ENCODE measurements around the gene IST1.

DNA sequence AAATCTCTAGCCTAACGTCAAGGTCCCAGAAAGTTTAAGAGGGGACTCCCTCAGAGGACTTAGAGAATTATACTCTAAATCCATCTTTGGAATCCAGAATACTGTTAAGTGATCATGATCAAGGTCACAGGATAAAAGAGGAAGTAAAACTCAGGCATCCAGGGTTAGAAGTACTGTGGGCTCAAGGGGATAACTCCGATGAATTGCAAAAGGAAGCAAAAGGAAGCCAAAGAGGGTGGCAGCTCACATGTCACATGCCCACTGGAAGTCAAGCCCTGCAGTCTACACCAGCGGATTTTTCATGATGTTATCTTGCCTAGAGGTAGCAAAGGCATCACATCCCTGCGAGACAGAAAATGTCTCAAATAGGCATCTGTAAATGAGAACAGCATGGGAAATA, 15.2 kb upstream of the IST1 start:
- TF ChIP-seq, protein P1, sequence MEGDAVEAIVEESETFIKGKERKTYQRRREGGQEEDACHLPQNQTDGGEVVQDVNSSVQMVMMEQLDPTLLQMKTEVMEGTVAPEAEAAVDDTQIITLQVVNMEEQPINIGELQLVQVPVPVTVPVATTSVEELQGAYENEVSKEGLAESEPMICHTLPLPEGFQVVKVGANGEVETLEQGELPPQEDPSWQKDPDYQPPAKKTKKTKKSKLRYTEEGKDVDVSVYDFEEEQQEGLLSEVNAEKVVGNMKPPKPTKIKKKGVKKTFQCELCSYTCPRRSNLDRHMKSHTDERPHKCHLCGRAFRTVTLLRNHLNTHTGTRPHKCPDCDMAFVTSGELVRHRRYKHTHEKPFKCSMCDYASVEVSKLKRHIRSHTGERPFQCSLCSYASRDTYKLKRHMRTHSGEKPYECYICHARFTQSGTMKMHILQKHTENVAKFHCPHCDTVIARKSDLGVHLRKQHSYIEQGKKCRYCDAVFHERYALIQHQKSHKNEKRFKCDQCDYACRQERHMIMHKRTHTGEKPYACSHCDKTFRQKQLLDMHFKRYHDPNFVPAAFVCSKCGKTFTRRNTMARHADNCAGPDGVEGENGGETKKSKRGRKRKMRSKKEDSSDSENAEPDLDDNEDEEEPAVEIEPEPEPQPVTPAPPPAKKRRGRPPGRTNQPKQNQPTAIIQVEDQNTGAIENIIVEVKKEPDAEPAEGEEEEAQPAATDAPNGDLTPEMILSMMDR (IDR thresholded peaks at IDR 0.05; ENCODE audit: low read depth, low read length, missing input control), result no peak
- TF ChIP-seq TAF1 (conservative IDR thresholded peaks at IDR 0.05), result no peak
- no peak for TF ChIP-seq FOXA1 (IDR thresholded peaks at IDR 0.05)
- no peak for TF ChIP-seq YY1 (IDR thresholded peaks at IDR 0.05)
- TF ChIP-seq FOXA2 (IDR thresholded peaks at IDR 0.05), result no peak
